Endodermal cell (in vitro differentiated cells): ENCODE results near the gene RAB5IF. TPM values are rescaled to one million over a fixed set of nuclear protein-coding genes. Genes with fewer than 3 reads are reported as not detected.

Experiments
- DNase-seq: peaks from one replicate; pipeline ENCODE4 v3.0.0-alpha.2; 2017
- H3K27ac ChIP-seq: 2 replicates; pipeline ENCODE4 v1.5.1; 2013; ENCODE audit warnings: mild to moderate bottlenecking, low read depth, low read length, moderate library complexity
- H3K27me3 ChIP-seq: 2 replicates; pipeline ENCODE4 v1.6.1; 2013; ENCODE audit warnings: mild to moderate bottlenecking, low read length, moderate library complexity; ENCODE audit not compliant: insufficient read depth, control insufficient read depth, poor library complexity, severe bottlenecking
- H3K36me3 ChIP-seq: 2 replicates; pipeline ENCODE4 v1.7.0; 2013; ENCODE audit warnings: mild to moderate bottlenecking, low read length, moderate library complexity; ENCODE audit not compliant: control insufficient read depth, insufficient read depth
- H3K4me1 ChIP-seq: one replicate; pipeline ENCODE4 v1.7.0; 2013; ENCODE audit warnings: low read length; ENCODE audit not compliant: control insufficient read depth, insufficient read depth
- H3K4me3 ChIP-seq: 2 replicates; pipeline ENCODE4 v1.5.1; 2013; ENCODE audit warnings: mild to moderate bottlenecking, low read length, moderate library complexity
- H3K9ac ChIP-seq: 2 replicates; pipeline ENCODE4 v1.6.1; 2013; ENCODE audit warnings: mild to moderate bottlenecking, low read length, moderate library complexity; ENCODE audit not compliant: poor library complexity, severe bottlenecking; ENCODE audit errors: extremely low read depth
- H3K9me3 ChIP-seq: 2 replicates; pipeline ENCODE4 v1.6.1; 2013; ENCODE audit warnings: mild to moderate bottlenecking, low read length, moderate library complexity; ENCODE audit not compliant: control insufficient read depth
- H3K27ac Mint-ChIP-seq: 2 replicates; pipeline ENCODE4 v1.8.0; 2020; ENCODE audit warnings: mixed read lengths
- H3K27me3 Mint-ChIP-seq: 2 replicates; pipeline ENCODE4 v1.8.0; 2021; ENCODE audit warnings: mild to moderate bottlenecking, mixed read lengths; ENCODE audit not compliant: insufficient read depth
- H3K36me3 Mint-ChIP-seq: 2 replicates; pipeline ENCODE4 v1.8.0; 2020; ENCODE audit warnings: low read depth, mixed read lengths
- H3K4me1 Mint-ChIP-seq: 2 replicates; pipeline ENCODE4 v1.8.0; 2020; ENCODE audit warnings: mixed read lengths
- H3K4me3 Mint-ChIP-seq: 2 replicates; pipeline ENCODE4 v1.8.0; 2020; ENCODE audit warnings: mild to moderate bottlenecking, moderate library complexity, mixed read lengths
- H3K9me3 Mint-ChIP-seq: 2 replicates; pipeline ENCODE4 v1.8.0; 2020; ENCODE audit warnings: mild to moderate bottlenecking, mixed read lengths
- CTCF ChIP-seq: fragments of 200-600 bp; sonication (generic); conservative IDR thresholded peaks from 2 replicates; pipeline ENCODE4 v1.5.0; 2021; ENCODE audit warnings: antibody characterized with exemption, mild to moderate bottlenecking
- WGBS, 2 experiments: methylation state at CpG; one replicate each; pipeline versions ENCODE4 v1.1.5 to v1.1.7; 2013; ENCODE audit warnings: missing lambda C conversion rate in 2 of 2, mixed read lengths in 1 of 2; ENCODE audit not compliant: insufficient coverage in 1 of 2, insufficient read length in 1 of 2; 5-methylcytosine and 5-hydroxymethylcytosine counted together
- total RNA-seq, 2 donors: library from RNA; stranded (reverse); fragmentation: NEBNext Ultra II Directional in 1 of 2; extraction: Animal tissue kit (Norgen Biotek cat#: 25700) in 1 of 2; gene quantifications; 2 replicates in 1 of 2; 3 replicates in 1 of 2; pipeline ENCODE4 v1.2.1, GENCODE V29; 2021

RAB5IF gene
- total RNA-seq, 2 donors from 2014 or later: 98.9 to 99.9 TPM

DNA sequence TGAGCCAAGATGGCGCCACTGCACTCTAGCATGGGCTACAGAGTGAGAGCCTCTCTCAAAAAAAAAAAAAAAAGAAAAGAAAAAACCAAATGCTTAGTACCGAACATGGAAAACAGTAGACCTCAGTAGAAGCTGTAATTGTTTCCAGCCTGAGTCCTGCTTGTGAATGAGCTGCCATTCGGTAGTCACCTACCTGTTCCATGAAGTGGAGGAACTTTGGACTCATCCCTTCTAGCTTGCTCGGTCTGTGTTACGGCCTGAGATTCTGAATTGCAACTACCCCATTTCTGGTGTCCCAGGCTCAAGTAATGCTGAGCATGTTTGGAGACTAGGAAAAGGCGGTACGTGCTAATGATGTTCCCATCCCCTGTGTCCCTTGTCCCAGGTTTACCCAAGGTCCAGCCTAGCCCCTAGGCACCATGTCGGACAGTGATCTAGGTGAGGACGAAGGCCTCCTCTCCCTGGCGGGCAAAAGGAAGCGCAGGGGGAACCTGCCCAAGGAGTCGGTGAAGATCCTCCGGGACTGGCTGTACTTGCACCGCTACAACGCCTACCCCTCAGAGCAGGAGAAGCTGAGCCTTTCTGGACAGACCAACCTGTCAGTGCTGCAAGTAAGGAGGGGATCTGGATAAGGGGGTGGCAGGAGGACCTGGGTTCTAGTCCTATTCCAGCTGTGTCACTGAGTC is 27.1 kb upstream of the RAB5IF start:
- Mint-ChIP-seq H3K27ac (no peak overlapping the region), H3K4me3 (no peak overlapping the region)
- WGBS, 2 experiments: 97% methylated on average over 13 to 15 of the region's 15 CpGs

GRCh38 chr20:36579996-36580545 is 25.5 kb upstream of the RAB5IF start:
- Mint-ChIP-seq H3K27me3 (no peaks in the 10 kb centered on the region), H3K4me3 (no peak overlapping the region), H3K27ac (no peak overlapping the region), H3K36me3 (peaks cover 35% of the 10 kb centered on the region), H3K9me3 (no peaks in the 10 kb centered on the region), H3K4me1 (peaks cover 5% of the 10 kb centered on the region)
- no peak for DNase-seq
- Histone ChIP-seq H3K27ac (no peak overlapping the region), H3K4me1 (no peaks in the 10 kb centered on the region), H3K36me3 (peaks cover 52% of the 10 kb centered on the region), H3K9ac (no peak overlapping the region), H3K27me3 (no peaks in the 10 kb centered on the region), H3K9me3 (no peaks in the 10 kb centered on the region), H3K4me3 (no peak overlapping the region)
- WGBS, 2 experiments: 100% methylated on average over 1 to 2 of the region's 2 CpGs
- TF ChIP-seq CTCF: no peak

More for the DNA sequence above, 27.1 kb upstream of the RAB5IF start:
- peaks cover 9% of the 10 kb centered on the region for H3K4me1 Mint-ChIP-seq
- Histone ChIP-seq H3K9ac (no peak overlapping the region), H3K4me1 (no peaks in the 10 kb centered on the region), H3K27ac (no peak overlapping the region), H3K36me3 (peaks cover 46% of the 10 kb centered on the region), H3K4me3 (no peak overlapping the region), H3K9me3 (no peaks in the 10 kb centered on the region), H3K27me3 (no peaks in the 10 kb centered on the region)
- no peak for TF ChIP-seq CTCF
- H3K27me3 Mint-ChIP-seq: no peaks in the 10 kb centered on the region
- no peaks in the 10 kb centered on the region for H3K9me3 Mint-ChIP-seq
- H3K36me3 Mint-ChIP-seq: peaks cover 30% of the 10 kb centered on the region
- DNase-seq: no peak

DNA sequence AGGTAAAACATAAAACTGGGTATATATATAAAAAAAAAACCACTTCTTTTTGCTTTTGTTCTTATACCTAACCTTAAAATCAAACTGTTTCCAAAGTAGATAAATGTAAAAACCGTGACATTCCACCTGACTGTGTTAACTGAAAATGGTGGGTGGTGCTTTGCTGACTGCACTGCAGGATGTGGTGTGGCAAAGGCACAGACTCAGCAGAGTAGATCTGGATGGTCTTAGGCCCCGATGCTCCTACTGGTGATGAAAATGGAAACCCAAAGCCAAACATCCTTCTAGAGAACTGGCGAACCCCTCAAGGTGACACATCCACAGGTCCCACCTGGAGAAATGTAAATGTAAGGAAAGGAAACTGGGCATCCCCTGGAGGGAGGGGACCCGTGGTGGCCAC is 23.3 kb upstream of the RAB5IF start:
- DNase-seq: no peak
- WGBS, 2 experiments: 95 to 100% methylated on average over 2 to 4 of the region's 4 CpGs
- Mint-ChIP-seq H3K27ac (no peak overlapping the region), H3K9me3 (no peaks in the 10 kb centered on the region), H3K36me3 (peaks cover 47% of the 10 kb centered on the region), H3K4me1 (peaks cover 6% of the 10 kb centered on the region), H3K4me3 (no peak overlapping the region), H3K27me3 (no peaks in the 10 kb centered on the region)
- no peak overlapping the region for H3K27ac ChIP-seq
- no peaks in the 10 kb centered on the region for H3K4me1 ChIP-seq
- H3K4me3 ChIP-seq: no peak overlapping the region
- no peaks in the 10 kb centered on the region for H3K9me3 ChIP-seq
- no peak overlapping the region for H3K9ac ChIP-seq
- TF ChIP-seq CTCF: no peak
- no peaks in the 10 kb centered on the region for H3K27me3 ChIP-seq
- peaks cover 56% of the 10 kb centered on the region for H3K36me3 ChIP-seq
